Transverse colon (tissue), 4 donors: ENCODE measurements around the gene PRDM8. TPM values are rescaled to one million over a fixed set of nuclear protein-coding genes. Genes with fewer than 3 reads are reported as not detected.

ENCODE experiments used
- DNase-seq: peaks from one replicate; pipeline ENCODE4 v3.0.0-alpha.2; 2019
- H3K27ac ChIP-seq, 4 donors: fragments of 200-600 bp; sonication (generic); 2 replicates each; pipeline ENCODE4 v1.5.1; 2016 to 2018; ENCODE audit warnings: inconsistent platforms in 4 of 4
- H3K27me3 ChIP-seq: fragments of 200-600 bp; sonication (generic); 2 replicates; pipeline ENCODE4 v1.5.1; 2017; ENCODE audit warnings: inconsistent platforms
- H3K36me3 ChIP-seq, 4 donors: fragments of 200-600 bp; sonication (generic); 2 replicates each; pipeline ENCODE4 v1.5.1; 2017 to 2019; ENCODE audit warnings: inconsistent platforms in 4 of 4
- H3K4me1 ChIP-seq, 4 donors: fragments of 200-600 bp; sonication (generic); 2 replicates each; pipeline ENCODE4 v1.5.1; 2017 to 2020; ENCODE audit warnings: inconsistent platforms in 4 of 4
- H3K4me3 ChIP-seq, 4 donors: fragments of 200-600 bp; sonication (generic); 1 replicate in 1 of 4; 2 replicates in 3 of 4; pipeline versions ENCODE4 v1.5.1 to v1.6.1; 2017 to 2019; ENCODE audit warnings: inconsistent platforms in 4 of 4
- H3K9me3 ChIP-seq, 2 donors: fragments of 200-600 bp; sonication (generic); 2 replicates each; pipeline ENCODE4 v1.5.1; 2017 to 2019; ENCODE audit warnings: inconsistent platforms in 2 of 2
- CTCF ChIP-seq, 5 experiments: fragments of 200-600 bp in 3 of 5; fragments of 450-650 bp in 2 of 5; sonication (generic) in 3 of 5; IDR thresholded peaks; 1 replicate in 2 of 5; 2 replicates in 3 of 5; pipeline ENCODE4 v1.5.1; 2016 to 2017; ENCODE audit warnings: antibody characterized with exemption in 5 of 5, inconsistent platforms in 3 of 5, mild to moderate bottlenecking in 2 of 5, moderate library complexity in 1 of 5
- EP300 ChIP-seq: sonication (generic); formaldehyde crosslinking; IDR thresholded peaks from one replicate; pipeline ENCODE4 v1.6.1; 2017; ENCODE audit warnings: antibody characterized with exemption, low read depth
- POLR2A ChIP-seq: fragments of 450-650 bp; IDR thresholded peaks from one replicate; pipeline ENCODE4 v1.6.1; 2016; ENCODE audit warnings: antibody characterized with exemption, mild to moderate bottlenecking, moderate library complexity
- POLR2AphosphoS5 ChIP-seq, 3 donors: sonication (generic); formaldehyde crosslinking; IDR thresholded peaks; one replicate each; pipeline ENCODE4 v1.6.1; 2016; ENCODE audit warnings: antibody characterized with exemption in 3 of 3
- WGBS, 2 donors: methylation state at CpG; one replicate each; pipeline ENCODE4 v1.1.5; 2018; ENCODE audit warnings: low coverage in 1 of 2; 5-methylcytosine and 5-hydroxymethylcytosine counted together
- in situ Hi-C, 4 donors: fragments of 200-750 bp; cut with MboI; loops; one replicate each; pipeline versions ENCODE4 v1.15.0 to v1.15.1; 2017; ENCODE audit warnings: low sequenced_read_pairs in 3 of 4, low pct_ligation_motif_present in 1 of 4, low pct_unique_long_range_greater_than_20kb in 1 of 4
- intact Hi-C: fragments of 100-400 bp; cut with DNase I; formaldehyde crosslinking; loops from one replicate; pipeline ENCODE4 v1.15.1; 2023; ENCODE audit warnings: low total_unique reads
- total RNA-seq, 4 donors: library from RNA; depleted of rRNA; stranded (reverse); fragments of >200 nt; gene quantifications; one replicate each; pipeline ENCODE4 v1.1.0, GENCODE V29; 2016

PRDM8 gene
- total RNA-seq, 4 donors from 2014 or later = 0.20 to 5.2 (median 3.2) TPM

- in situ Hi-C loops = loop anchor here in 2 of 4 donors (25.0 kb wide), 2 partner anchors 295 to 1245 kb away; no protein-coding TSS in a partner anchor
These were observed 9.9 kb downstream of the PRDM8 start for GRCh38 chr4:80207172-80207583.

GRCh38 chr4:80207664-80208063 lies 10.4 kb downstream of the PRDM8 start:
- H3K4me1 ChIP-seq = peaks cover 0 to 11% (median 6%) of the 10 kb centered on the region in 4 donors
- no peak for DNase-seq
- peaks cover 23% of the 10 kb centered on the region for H3K27me3 ChIP-seq
- H3K36me3 ChIP-seq = no peaks in the 10 kb centered on the region
- no peak overlapping the region for H3K27ac ChIP-seq
- H3K4me3 ChIP-seq = no peak overlapping the region
- 81 to 85% methylated on average over 5 to 10 of the region's 10 CpGs for WGBS, 2 donors
- in situ Hi-C loops = loop anchor here in 2 of 4 donors (25.0 kb wide), 2 partner anchors 295 to 1245 kb away; no protein-coding TSS in a partner anchor
- no peaks in the 10 kb centered on the region for H3K9me3 ChIP-seq
- TF ChIP-seq EP300 = no peak
- TF ChIP-seq POLR2A = no peak
- no peak for TF ChIP-seq POLR2AphosphoS5 (IDR thresholded peaks at IDR 0.05)
- no peak for TF ChIP-seq CTCF (IDR thresholded peaks at IDR 0.05)
- intact Hi-C loops = no loop called here

More at GRCh38 chr4:80207172-80207583, 9.9 kb downstream of the PRDM8 start:
- no peak for DNase-seq
- TF ChIP-seq POLR2AphosphoS5 (IDR thresholded peaks at IDR 0.05) = no peak
- TF ChIP-seq POLR2A = no peak
- 59% methylated on average over 27 of the region's 27 CpGs; no CpG with 5 or more reads in 1 of the 2 donors for WGBS, 2 donors
- H3K4me3 ChIP-seq = no peak overlapping the region
- H3K9me3 ChIP-seq = no peaks in the 10 kb centered on the region
- H3K4me1 ChIP-seq = peaks cover 0 to 11% (median 6%) of the 10 kb centered on the region in 4 donors
- no peaks in the 10 kb centered on the region for H3K36me3 ChIP-seq
- intact Hi-C loops = no loop called here
- peaks cover 26% of the 10 kb centered on the region for H3K27me3 ChIP-seq
- H3K27ac ChIP-seq = no peak overlapping the region

GRCh38 chr4:80208610-80209339 lies 11.5 kb downstream of the PRDM8 start:
- Histone ChIP-seq H3K27me3 (peaks cover 18% of the 10 kb centered on the region), H3K36me3 (no peaks in the 10 kb centered on the region), H3K4me3 (no peak overlapping the region), H3K27ac (no peak overlapping the region), H3K4me1 (peaks cover 0 to under 1% (median 0%) of the 10 kb centered on the region in 4 donors), H3K9me3 (no peaks in the 10 kb centered on the region)
- intact Hi-C loops (no loop called here), in situ Hi-C loops (loop anchor here in 2 of 4 donors (25.0 kb wide), 2 partner anchors 296 to 1246 kb away; no protein-coding TSS in a partner anchor)
- WGBS, 2 donors = 82 to 85% methylated on average over 3 to 4 of the region's 4 CpGs
- TF ChIP-seq POLR2A (no peak), EP300 (no peak), CTCF (IDR thresholded peaks at IDR 0.05) (no peak), POLR2AphosphoS5 (IDR thresholded peaks at IDR 0.05) (no peak)
- DNase-seq = no peak

DNA sequence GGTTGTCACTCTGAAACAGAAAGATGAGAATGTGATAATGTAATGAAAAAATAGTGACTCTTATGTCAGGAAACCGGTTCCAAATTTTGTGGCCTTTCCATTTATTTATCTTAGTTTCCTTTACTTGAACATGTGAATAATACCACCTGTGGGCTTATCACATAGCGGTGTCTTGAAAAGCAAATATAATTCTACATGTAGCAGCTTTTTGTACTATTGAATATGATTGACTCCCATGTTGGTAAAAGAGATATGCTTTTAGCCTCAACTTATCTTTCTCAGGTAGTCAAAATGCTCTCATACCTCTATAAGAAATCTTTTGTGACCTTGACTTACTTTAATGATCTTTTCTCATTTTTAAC lies 12.0 kb downstream of the PRDM8 start:
- intact Hi-C loops = no loop called here
- TF ChIP-seq POLR2A (no peak), CTCF (IDR thresholded peaks at IDR 0.05) (no peak), POLR2AphosphoS5 (IDR thresholded peaks at IDR 0.05) (no peak), EP300 (no peak)
- in situ Hi-C loops = loop anchor here in 2 of 4 donors (25.0 kb wide), 2 partner anchors 297 to 1247 kb away; no protein-coding TSS in a partner anchor
- 76 to 89% methylated on average over 2 of the region's 2 CpGs for WGBS, 2 donors
- no peak for DNase-seq
- H3K4me1 ChIP-seq = no peaks in the 10 kb centered on the region
- H3K9me3 ChIP-seq = no peaks in the 10 kb centered on the region
- no peak overlapping the region for H3K4me3 ChIP-seq
- peaks cover 18% of the 10 kb centered on the region for H3K27me3 ChIP-seq
- H3K36me3 ChIP-seq = no peaks in the 10 kb centered on the region
- no peak overlapping the region for H3K27ac ChIP-seq
